ENCODE data around the gene ZC3H10. TPM values are rescaled to one million over a fixed set of nuclear protein-coding genes. Genes with fewer than 3 reads are reported as not detected.
A peak's percentile ranks its signal among the peaks of the same experiment; 100 is the strongest.

ZC3H10 gene
- total and polyA plus RNA-seq, 2 of the 8 experiments (the other 6 are each of a cell fraction or from before 2014, with no cell fraction given) = 4.0 to 11.2 TPM

DNA sequence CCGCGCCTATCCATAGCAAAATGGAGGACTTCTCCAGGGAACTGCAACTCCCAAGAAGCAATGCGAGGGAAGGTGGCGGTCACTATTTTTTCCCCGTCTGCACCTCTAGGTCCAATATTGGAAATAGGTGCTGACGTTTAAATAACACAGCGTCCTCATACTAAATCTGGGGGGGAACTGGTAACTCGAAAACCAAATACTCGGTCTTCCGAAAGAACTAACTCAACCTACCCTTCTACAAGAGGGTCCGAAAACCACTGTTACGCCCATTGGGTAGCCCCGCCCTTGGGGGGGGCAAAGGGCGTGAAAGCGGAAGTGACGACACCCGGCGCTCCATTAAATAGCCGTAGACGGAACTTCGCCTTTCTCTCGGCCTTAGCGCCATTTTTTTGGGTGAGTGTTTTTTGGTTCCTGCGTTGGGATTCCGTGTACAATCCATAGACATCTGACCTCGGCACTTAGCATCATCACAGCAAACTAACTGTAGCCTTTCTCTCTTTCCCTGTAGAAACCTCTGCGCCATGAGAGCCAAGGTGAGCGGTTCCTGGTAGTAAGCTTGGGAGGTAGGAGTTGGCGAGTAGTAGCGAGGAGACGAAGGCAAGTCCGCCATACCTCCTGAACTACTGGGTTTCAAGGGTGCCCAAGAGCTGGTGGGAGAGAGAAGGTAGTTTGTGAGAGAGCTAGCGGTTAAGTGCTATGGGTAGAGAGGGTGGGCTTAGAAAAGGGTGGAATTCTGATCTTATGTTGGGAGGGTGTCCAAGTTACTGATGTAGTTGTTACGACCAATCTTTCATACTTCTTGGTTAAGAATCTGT lies 1.6 kb upstream of the ZC3H10 start, which contains the start of gene RPL41:
TSS of gene RPL41 (plus strand) at position 367 of the 815 bp plus-strand sequence.
- Histone ChIP-seq H4K20me1 (replicated peaks in 1 of 2; ENCODE audit: control insufficient read depth in 1 of 2, insufficient read depth in 2 of 2, low read length in 2 of 2) (peaks cover 0 to 1% of the 10 kb centered on the region in 2 experiments), H3K27ac (ENCODE audit: low read depth, low read length) (peak within 1 kb of the TSS; percentile 97), H3K14ac (ENCODE audit: insufficient read length) (peak within 1 kb of the TSS; percentile 62), H4K5ac (ENCODE audit: insufficient read length, low read depth, low read length) (peak within 1 kb of the TSS; percentile 93), H2BK120ac (replicated peaks; ENCODE audit: low read depth, low read length) (peak within 1 kb of the TSS; percentile 92), H3K4me2 (ENCODE audit: insufficient read depth in 1 of 2, low read depth in 2 of 2, low read length in 2 of 2) (peak within 1 kb of the TSS; percentile 73 to 96), H2AK5ac (ENCODE audit: low read depth, low read length) (peak within 1 kb of the TSS; percentile 93), H3K4me1 (replicated peaks in 1 of 4; ENCODE audit: control insufficient read depth in 3 of 4, insufficient read depth in 4 of 4, low read length in 3 of 4) (peaks cover 0 to 9% (median 5%) of the 10 kb centered on the region in 4 experiments; a peak in 5 of 7 replicates), H3K79me2 (ENCODE audit: control insufficient read depth in 1 of 2, insufficient read depth in 2 of 2, low read length in 2 of 2) (peaks cover 3 to 13% of the 10 kb centered on the region in 2 experiments; a peak in 3 of 4 replicates), H3K4ac (replicated peaks; ENCODE audit: insufficient read length, low read depth, low read length) (peak within 1 kb of the TSS; percentile 99), H4K91ac (replicated peaks; ENCODE audit: insufficient read length, low read length) (peak within 1 kb of the TSS; percentile 94), H2BK12ac (ENCODE audit: low read depth, low read length) (peak within 1 kb of the TSS; percentile 93; the same call in 1 of the 2 replicates), H4K8ac (ENCODE audit: extremely low read depth, insufficient read depth, low read length) (peak within 1 kb of the TSS; percentile 96; the same call in 1 of the 2 replicates), H2BK20ac (ENCODE audit: low read length) (peak within 1 kb of the TSS; percentile 34; the same call in 1 of the 2 replicates), H3K9ac (replicated peaks in 1 of 4; ENCODE audit: extremely low read depth in 1 of 4, low read depth in 3 of 4, low read length in 3 of 4) (peak within 1 kb of the TSS; percentile 93 to 100 (median 98)), H3K9me3 (ENCODE audit: insufficient read depth in 2 of 2, low read depth in 1 of 2, low read length in 1 of 2) (no peaks in the 10 kb centered on the region), H3K79me1 (ENCODE audit: low read depth, low read length) (no peaks in the 10 kb centered on the region; the same call in 1 of the 2 replicates), H3K4me3 (ENCODE audit: extremely low read depth in 1 of 4, insufficient read depth in 2 of 4, low read depth in 3 of 4, low read length in 4 of 4) (peak within 1 kb of the TSS; percentile 85 to 99 (median 96)), H2BK15ac (ENCODE audit: low read length) (no peak within 1 kb of the TSS), H3K23me2 (ENCODE audit: low read depth, low read length) (peaks cover 10% of the 10 kb centered on the region), H3K27me3 (replicated peaks in 1 of 4; ENCODE audit: control insufficient read depth in 3 of 4, extremely low read depth in 1 of 4, insufficient read depth in 3 of 4, low read length in 3 of 4) (no peaks in the 10 kb centered on the region), H3K18ac (ENCODE audit: extremely low read depth, low read length) (peak within 1 kb of the TSS; percentile 100), H3K36me3 (ENCODE audit: control insufficient read depth in 2 of 4, insufficient read depth in 4 of 4, low read length in 3 of 4) (peaks cover 16 to 36% (median 28%) of the 10 kb centered on the region in 4 experiments; a peak in 7 of 8 replicates), H3K56ac (replicated peaks; ENCODE audit: insufficient read length, low read depth, low read length) (peak within 1 kb of the TSS; percentile 85), H2BK5ac (ENCODE audit: low read depth, low read length) (peak within 1 kb of the TSS; percentile 98), H2AFZ (ENCODE audit: low read length) (0 out of 2 replicates have a peak within 1 kb of the TSS, but pooled peaks have one; percentile 39), H3K23ac (ENCODE audit: insufficient read length) (no peak within 1 kb of the TSS)
- CTCF ChIA-PET (ENCODE audit: partially characterized antibody) = interaction anchor here (1.3 to 5.3 kb wide), 4 partner anchors 9 to 106 kb away, joined by 3 to 34 read pairs (median 27); partner anchors contain the start of genes PA2G4, RNF41 and SMARCC2
- POLR2A ChIA-PET (ENCODE audit: partially characterized antibody) = interaction anchor here (0.6 to 7.1 kb wide), 40 partner anchors 10 to 772 kb away, joined by 3 to 267 read pairs (median 6); partner anchors contain the start of genes ANKRD52, CNPY2, COQ10A and CS
- 1% methylated on average over 34 of the region's 34 CpGs; no CpG with 5 or more reads in 1 of the 2 experiments for WGBS, 2 experiments (ENCODE audit: extremely low coverage in 1 of 2, insufficient coverage in 1 of 2, insufficient read length in 1 of 2, insufficient replicate concordance in 2 of 2, low coverage in 1 of 2, low lambda C conversion rate in 2 of 2, missing lambda C conversion rate in 1 of 2)
- peak; percentile 92 for FAIRE-seq
- DNase-seq (ENCODE audit: low read depth in 1 of 2, low spot score in 2 of 2) = peak in 1 of 2 experiments; percentile 95
- TF ChIP-seq SP4 (IDR thresholded peaks at IDR 0.05; ENCODE audit: low read length) = peak; percentile 61; the same call in 1 of the 2 replicates
- no peak for TF ChIP-seq HDAC6 (IDR thresholded peaks at IDR 0.05; ENCODE audit: low read depth, low read length)
- peak; percentile 88 for TF ChIP-seq GABPA (IDR thresholded peaks at IDR 0.05; ENCODE audit: borderline replicate concordance, insufficient read depth, low read length)
- TF ChIP-seq CHD1 (IDR thresholded peaks at IDR 0.05; ENCODE audit: low read depth, low read length) = peak; percentile 78; the same call in 1 of the 2 replicates
- TF ChIP-seq TBP (IDR thresholded peaks at IDR 0.05; ENCODE audit: low read depth, low read length) = peak; percentile 98
- TF ChIP-seq, protein P1, sequence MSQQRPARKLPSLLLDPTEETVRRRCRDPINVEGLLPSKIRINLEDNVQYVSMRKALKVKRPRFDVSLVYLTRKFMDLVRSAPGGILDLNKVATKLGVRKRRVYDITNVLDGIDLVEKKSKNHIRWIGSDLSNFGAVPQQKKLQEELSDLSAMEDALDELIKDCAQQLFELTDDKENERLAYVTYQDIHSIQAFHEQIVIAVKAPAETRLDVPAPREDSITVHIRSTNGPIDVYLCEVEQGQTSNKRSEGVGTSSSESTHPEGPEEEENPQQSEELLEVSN (IDR thresholded peaks at IDR 0.05) = 0 out of 2 replicates have a peak, but pooled peaks have one; percentile 29
- TF ChIP-seq YY1 (IDR thresholded peaks at IDR 0.05; ENCODE audit: low read depth, low read length) = peak; percentile 90
- TF ChIP-seq GTF2F1 (IDR thresholded peaks at IDR 0.05; ENCODE audit: borderline replicate concordance, low read depth, low read length) = peak; percentile 93
- TF ChIP-seq MAFK (IDR thresholded peaks at IDR 0.05; ENCODE audit: low read depth, low read length) = no peak
- TF ChIP-seq POLR2AphosphoS5 (IDR thresholded peaks at IDR 0.05; ENCODE audit: low read depth, low read length) = peak; percentile 98
- TF ChIP-seq SP1 (IDR thresholded peaks at IDR 0.05; ENCODE audit: low read depth, low read length) = peak; percentile 78

Data from H1 (cell line).